Natural killer cell (primary cell): ENCODE data around the gene LRRC18. TPM values are rescaled to one million over a fixed set of nuclear protein-coding genes. Genes with fewer than 3 reads are reported as not detected.

Source experiments
- ATAC-seq, 3 donors: fragments of 150-1000 bp in 2 of 3; fragments of 200-7000 bp in 1 of 3; cut with Tn5 transposase; 1 replicate in 1 of 3; 2 replicates in 2 of 3; pipeline ENCODE4 v1.10.0; 2021; ENCODE audit warnings: mild to moderate bottlenecking in 2 of 3, moderate library complexity in 2 of 3
- DNase-seq, 2 donors: peaks; one replicate each; pipeline versions ENCODE4 v3.0.0 to v3.0.0-alpha.2; 2013 to 2021; ENCODE audit warnings: mixed read lengths in 1 of 2
- H3K27ac ChIP-seq: one replicate; pipeline ENCODE4 v1.5.1; 2013; ENCODE audit warnings: mild to moderate bottlenecking, low read length
- H3K27me3 ChIP-seq: one replicate; pipeline ENCODE4 v1.6.1; 2013; ENCODE audit warnings: low read length; ENCODE audit not compliant: control insufficient read depth, insufficient read depth
- H3K36me3 ChIP-seq: one replicate; pipeline ENCODE4 v1.6.1; 2013; ENCODE audit warnings: low read length; ENCODE audit not compliant: control insufficient read depth, insufficient read depth
- H3K4me1 ChIP-seq: one replicate; pipeline ENCODE4 v1.6.1; 2013; ENCODE audit warnings: low read length; ENCODE audit not compliant: control insufficient read depth, insufficient read depth
- H3K4me3 ChIP-seq: one replicate; pipeline ENCODE4 v1.5.1; 2013; ENCODE audit warnings: low read length
- H3K9me3 ChIP-seq: one replicate; pipeline ENCODE4 v1.6.1; 2013; ENCODE audit warnings: low read length; ENCODE audit not compliant: control insufficient read depth, insufficient read depth
- H3K27ac Mint-ChIP-seq, 2 donors: one replicate each; pipeline ENCODE4 v1.8.0; 2022; ENCODE audit warnings: mild to moderate bottlenecking in 2 of 2, mixed read lengths in 2 of 2, moderate library complexity in 1 of 2
- H3K27me3 Mint-ChIP-seq, 2 donors: one replicate each; pipeline ENCODE4 v1.8.0; 2022; ENCODE audit warnings: low read depth in 2 of 2, mixed read lengths in 2 of 2
- H3K36me3 Mint-ChIP-seq: one replicate; pipeline ENCODE4 v1.8.0; 2022; ENCODE audit warnings: mixed read lengths
- H3K4me1 Mint-ChIP-seq, 2 donors: one replicate each; pipeline ENCODE4 v1.8.0; 2022; ENCODE audit warnings: mixed read lengths in 2 of 2
- H3K4me3 Mint-ChIP-seq: one replicate; pipeline ENCODE4 v1.8.0; 2022; ENCODE audit warnings: mild to moderate bottlenecking, moderate library complexity, mixed read lengths
- H3K9me3 Mint-ChIP-seq, 2 donors: one replicate each; pipeline ENCODE4 v1.8.0; 2022; ENCODE audit warnings: mixed read lengths in 2 of 2
- CTCF ChIP-seq: fragments of 200-600 bp; IDR thresholded peaks from one replicate; pipeline ENCODE4 v1.8.0; 2022; ENCODE audit warnings: antibody characterized with exemption
- WGBS: methylation state at CpG from one replicate; pipeline ENCODE4 v1.1.7; 2013; ENCODE audit warnings: missing lambda C conversion rate; ENCODE audit not compliant: insufficient coverage; 5-methylcytosine and 5-hydroxymethylcytosine counted together
- intact Hi-C: fragments of 100-400 bp; cut with micrococcal nuclease; formaldehyde crosslinking; loops from one replicate; pipeline ENCODE4 v1.14.2; 2022
- total RNA-seq, 4 donors: library from RNA; stranded (reverse); fragments of 120-200 nt in 1 of 4; gene quantifications; one replicate each; pipeline versions ENCODE4 v1.2.3 to v1.2.4, GENCODE V29; 2013 to 2022

Gene LRRC18
- total RNA-seq, 3 donors from 2014 or later (not counting 1 experiment from before 2014, with no cell fraction given), result not detected

GRCh38 chr10:48941427-48942075 is 1.9 kb upstream of the LRRC18 start:
- Histone ChIP-seq H3K36me3 (no peaks in the 10 kb centered on the region), H3K27me3 (no peaks in the 10 kb centered on the region), H3K9me3 (no peaks in the 10 kb centered on the region), H3K4me3 (no peak overlapping the region), H3K4me1 (no peaks in the 10 kb centered on the region), H3K27ac (no peak overlapping the region)
- Mint-ChIP-seq H3K9me3 (no peaks in the 10 kb centered on the region), H3K36me3 (no peaks in the 10 kb centered on the region), H3K4me3 (no peak overlapping the region), H3K27ac (no peak overlapping the region), H3K27me3 (peaks cover 0 to 9% of the 10 kb centered on the region in 2 donors), H3K4me1 (no peaks in the 10 kb centered on the region)
- TF ChIP-seq CTCF, result no peak
- intact Hi-C loops, result no loop called here
- no peak for DNase-seq
- 93% methylated on average over 9 of the region's 10 CpGs for WGBS
- ATAC-seq, result no peak

- H3K36me3 Mint-ChIP-seq, result no peaks in the 10 kb centered on the region
- 87% methylated on average over 7 of the region's 7 CpGs for WGBS
- ATAC-seq (no peak), DNase-seq (no peak)
- Histone ChIP-seq H3K9me3 (no peaks in the 10 kb centered on the region), H3K4me3 (no peak overlapping the region), H3K27me3 (no peaks in the 10 kb centered on the region), H3K36me3 (no peaks in the 10 kb centered on the region), H3K4me1 (no peaks in the 10 kb centered on the region), H3K27ac (no peak overlapping the region)
- no peaks in the 10 kb centered on the region for H3K4me1 Mint-ChIP-seq
- no peak overlapping the region for H3K4me3 Mint-ChIP-seq
- H3K27ac Mint-ChIP-seq, result no peak overlapping the region
- intact Hi-C loops, result no loop called here
- H3K9me3 Mint-ChIP-seq, result no peaks in the 10 kb centered on the region
- TF ChIP-seq CTCF, result no peak
- H3K27me3 Mint-ChIP-seq, result peaks cover 0 to 9% of the 10 kb centered on the region in 2 donors
These were observed 1.3 kb upstream of the LRRC18 start for GRCh38 chr10:48940958-48941357.

- no peak overlapping the region for H3K4me3 Mint-ChIP-seq
- H3K27me3 ChIP-seq, result no peaks in the 10 kb centered on the region
- no peak overlapping the region for H3K27ac ChIP-seq
- intact Hi-C loops, result no loop called here
- no peak overlapping the region for H3K27ac Mint-ChIP-seq
- H3K9me3 Mint-ChIP-seq, result no peaks in the 10 kb centered on the region
- H3K36me3 Mint-ChIP-seq, result no peaks in the 10 kb centered on the region
- H3K4me1 Mint-ChIP-seq, result no peaks in the 10 kb centered on the region
- peaks cover 0 to 9% of the 10 kb centered on the region in 2 donors for H3K27me3 Mint-ChIP-seq
- no peak for TF ChIP-seq CTCF
- H3K36me3 ChIP-seq, result no peaks in the 10 kb centered on the region
- no peak overlapping the region for H3K4me3 ChIP-seq
- DNase-seq (no peak), ATAC-seq (no peak)
- no peaks in the 10 kb centered on the region for H3K9me3 ChIP-seq
- H3K4me1 ChIP-seq, result no peaks in the 10 kb centered on the region
- WGBS, result 88% methylated on average over 5 of the region's 5 CpGs
These were observed 732 bp upstream of the LRRC18 start for GRCh38 chr10:48940372-48940771.

- ATAC-seq (no peak), DNase-seq (no peak)
- no peaks in the 10 kb centered on the region for H3K36me3 ChIP-seq
- no peak overlapping the region for H3K4me3 ChIP-seq
- peaks cover 0 to 9% of the 10 kb centered on the region in 2 donors for H3K27me3 Mint-ChIP-seq
- no peak overlapping the region for H3K4me3 Mint-ChIP-seq
- H3K4me1 Mint-ChIP-seq, result no peaks in the 10 kb centered on the region
- no peaks in the 10 kb centered on the region for H3K9me3 Mint-ChIP-seq
- H3K27ac Mint-ChIP-seq, result no peak overlapping the region
- H3K4me1 ChIP-seq, result no peaks in the 10 kb centered on the region
- intact Hi-C loops, result no loop called here
- no peaks in the 10 kb centered on the region for H3K9me3 ChIP-seq
- 98% methylated on average over 5 of the region's 6 CpGs for WGBS
- H3K27me3 ChIP-seq, result no peaks in the 10 kb centered on the region
- no peak for TF ChIP-seq CTCF
- no peak overlapping the region for H3K27ac ChIP-seq
- no peaks in the 10 kb centered on the region for H3K36me3 Mint-ChIP-seq
These were observed 577 bp downstream of the LRRC18 start for GRCh38 chr10:48938990-48939536.
